PC-3 (cell line): Measurements from ENCODE around the gene ARHGAP24. TPM values are rescaled to one million over a fixed set of nuclear protein-coding genes. Genes with fewer than 3 reads are reported as not detected.
A peak's percentile ranks its signal among the peaks of the same experiment; 100 is the strongest.
"Not testable (repeated sequence)": the region's sequence is repeated elsewhere in the genome, so short reads cannot be mapped to it uniquely, and the experiment has no call there.

Source experiments
- ATAC-seq: fragments of 200-7000 bp; cut with Tn5 transposase; 2 replicates; pipeline ENCODE4 v1.9.1; 2020; ENCODE audit warnings: mild to moderate bottlenecking, moderate library complexity
- BruUV-seq: library from RNA; stranded (reverse); fragments of 400-500 nt; replicated peaks from 2 replicates; lab custom pipeline; 2021; lab: Mats Ljungman, UMichigan
- CTCF ChIA-PET: fragments of 300-600 bp; sonication (Branson Sonifier 250); formaldehyde crosslinking; loops from one replicate; lab custom pipeline; 2022; ENCODE audit warnings: antibody characterized with exemption; lab: Charles Lee
- POLR2A ChIA-PET: fragments of 300-600 bp; sonication (Branson Sonifier 250); formaldehyde crosslinking; loops from one replicate; lab custom pipeline; 2022; ENCODE audit warnings: antibody characterized with exemption; ENCODE audit not compliant: unreplicated experiment; lab: Charles Lee
- DNase-seq: peaks from one replicate; pipeline ENCODE4 v3.0.0-alpha.2; 2015
- H2AFZ ChIP-seq: fragments of 300-600 bp; sonication (generic); 2 replicates; pipeline ENCODE4 v1.6.0; 2016; ENCODE audit warnings: antibody characterized with exemption, low read length
- H3F3A ChIP-seq: fragments of 300-600 bp; sonication (generic); one replicate; pipeline ENCODE4 v1.6.0; 2017; ENCODE audit warnings: antibody characterized with exemption, low read length, control low read depth, mild to moderate bottlenecking; ENCODE audit not compliant: unreplicated experiment
- H3K27ac ChIP-seq: fragments of 300-600 bp; sonication (generic); 2 replicates; pipeline ENCODE4 v1.5.1; 2016; ENCODE audit warnings: mild to moderate bottlenecking, low read length
- H3K27me3 ChIP-seq: fragments of 300-600 bp; sonication (generic); 2 replicates; pipeline ENCODE4 v1.6.1; 2016; ENCODE audit warnings: low read length, mixed read lengths
- H3K36me3 ChIP-seq: fragments of 300-600 bp; sonication (generic); 2 replicates; pipeline ENCODE4 v1.6.1; 2016; ENCODE audit warnings: low read depth, mixed run types, low read length, mixed read lengths
- H3K4me1 ChIP-seq: fragments of 300-600 bp; sonication (generic); 2 replicates; pipeline ENCODE4 v1.5.1; 2016; ENCODE audit warnings: low read length; ENCODE audit not compliant: insufficient read depth
- H3K4me2 ChIP-seq: fragments of 300-600 bp; sonication (generic); 2 replicates; pipeline ENCODE4 v1.6.0; 2016; ENCODE audit warnings: low read length
- H3K4me3 ChIP-seq: fragments of 300-600 bp; sonication (generic); 2 replicates; pipeline ENCODE4 v1.5.1; 2016; ENCODE audit warnings: mild to moderate bottlenecking, low read length, mixed read lengths
- H3K79me2 ChIP-seq: fragments of 300-600 bp; sonication (generic); 2 replicates; pipeline ENCODE4 v1.6.1; 2017; ENCODE audit warnings: low read length, mixed read lengths
- H3K9ac ChIP-seq: fragments of 300-600 bp; sonication (generic); 2 replicates; pipeline ENCODE4 v1.6.0; 2016; ENCODE audit warnings: mild to moderate bottlenecking, low read length
- H3K9me2 ChIP-seq: fragments of 300-600 bp; sonication (generic); replicated peaks from 2 replicates; pipeline ENCODE4 v1.6.1; 2016; ENCODE audit warnings: mixed run types, low read length, mixed read lengths
- H3K9me3 ChIP-seq: fragments of 300-600 bp; sonication (generic); 2 replicates; pipeline ENCODE4 v1.6.1; 2016; ENCODE audit warnings: low read length, mixed read lengths
- H4K20me1 ChIP-seq: fragments of 300-600 bp; sonication (generic); 2 replicates; pipeline ENCODE4 v1.6.1; 2016; ENCODE audit warnings: low read length, mixed read lengths
- CTCF ChIP-seq: fragments of 300-600 bp; sonication (generic); conservative IDR thresholded peaks from 2 replicates; pipeline ENCODE4 v1.5.1; 2017; ENCODE audit warnings: antibody characterized with exemption, low read depth, mild to moderate bottlenecking, low read length
- EZH2 ChIP-seq: fragments of 300-600 bp; sonication (generic); IDR thresholded peaks from one replicate; pipeline ENCODE4 v1.6.1; 2017; ENCODE audit warnings: antibody characterized with exemption, mild to moderate bottlenecking, low read length; ENCODE audit not compliant: unreplicated experiment
- EZH2phosphoT487 ChIP-seq: fragments of 300-600 bp; sonication (generic); IDR thresholded peaks from 2 replicates; pipeline ENCODE4 v1.6.1; 2018; ENCODE audit warnings: mild to moderate bottlenecking, antibody characterized with exemption, low read length, borderline replicate concordance
- intact Hi-C: fragments of 100-400 bp; cut with micrococcal nuclease; formaldehyde crosslinking; loops from 2 replicates; pipeline ENCODE4 v1.9.0; 2023
- total RNA-seq: library from RNA; depleted of rRNA; stranded (reverse); fragments of >200 nt; gene quantifications from 2 replicates; pipeline ENCODE4 v1.2.3, GENCODE V29; 2014

The ARHGAP24 gene
- total RNA-seq, 1 experiment from 2014 or later, result 7.4 TPM

GRCh38 chr4:85658766-85659439, 184.0 kb downstream of the ARHGAP24 start:
- intact Hi-C loops, result loop anchor here (10.0 kb wide), 1 partner anchor 86 kb away; no protein-coding TSS in a partner anchor
- Histone ChIP-seq H3K27me3 (no peaks in the 10 kb centered on the region), H3K9me2 (no peaks in the 10 kb centered on the region), H3K79me2 (no peaks in the 10 kb centered on the region), H3K4me2 (no peak overlapping the region), H3K27ac (no peak overlapping the region), H2AFZ (no peak overlapping the region), H3K9ac (no peak overlapping the region), H3F3A (no peaks in the 10 kb centered on the region), H4K20me1 (no peaks in the 10 kb centered on the region), H3K4me1 (no peaks in the 10 kb centered on the region), H3K36me3 (no peaks in the 10 kb centered on the region), H3K4me3 (no peak overlapping the region), H3K9me3 (no peaks in the 10 kb centered on the region)
- no TSS peak for BruUV-seq
- ATAC-seq (no peak), DNase-seq (no peak)
- CTCF ChIA-PET, result interaction anchor here (0.7 kb wide), 1 partner anchor 819 kb away, joined by 3 read pairs; no protein-coding TSS in a partner anchor
- TF ChIP-seq EZH2phosphoT487 (no peak), CTCF (peak; percentile 20; the same call in 1 of the 2 replicates)
- POLR2A ChIA-PET, result no interaction called here

- TF ChIP-seq EZH2 (no peak), CTCF (no peak), EZH2phosphoT487 (no peak)
- H3K9me2 ChIP-seq, result no peaks in the 10 kb centered on the region
- no peak overlapping the region for H3K27ac ChIP-seq
- DNase-seq, result no peak
- H3K4me3 ChIP-seq, result no peak overlapping the region
- no peak overlapping the region for H3K4me2 ChIP-seq
- H3K9me3 ChIP-seq, result no peaks in the 10 kb centered on the region
- no peak overlapping the region for H2AFZ ChIP-seq
- H3K4me1 ChIP-seq, result no peaks in the 10 kb centered on the region
- no peak overlapping the region for H3K9ac ChIP-seq
- no peaks in the 10 kb centered on the region for H4K20me1 ChIP-seq
- H3K79me2 ChIP-seq, result no peaks in the 10 kb centered on the region
- no TSS peak for BruUV-seq
- H3K27me3 ChIP-seq, result no peaks in the 10 kb centered on the region
- H3K36me3 ChIP-seq, result no peaks in the 10 kb centered on the region
- intact Hi-C loops, result loop anchor here (10.0 kb wide), 1 partner anchor 85 kb away; no protein-coding TSS in a partner anchor
- ATAC-seq, result no peak
- ChIA-PET POLR2A (no interaction called here), CTCF (interaction anchor here (0.7 kb wide), 1 partner anchor 819 kb away, joined by 3 read pairs; no protein-coding TSS in a partner anchor)
- H3F3A ChIP-seq, result no peaks in the 10 kb centered on the region
Measured at GRCh38 chr4:85659610-85660218, 184.8 kb downstream of the ARHGAP24 start.

GRCh38 chr4:85666625-85667024, 191.7 kb downstream of the ARHGAP24 start:
- H3K9me2 ChIP-seq, BruUV-seq, CTCF ChIA-PET: not testable (repeated sequence)

More at GRCh38 chr4:85666625-85667024, 191.7 kb downstream of the ARHGAP24 start:
- H3K4me1 ChIP-seq, H3K4me2 ChIP-seq, H3F3A ChIP-seq, H2AFZ ChIP-seq, H4K20me1 ChIP-seq, H3K9ac ChIP-seq, H3K27me3 ChIP-seq, H3K79me2 ChIP-seq, POLR2A ChIA-PET, H3K9me3 ChIP-seq, intact Hi-C loops, ATAC-seq, H3K4me3 ChIP-seq, H3K27ac ChIP-seq, DNase-seq, H3K36me3 ChIP-seq: not testable (repeated sequence)
